Activated naive CD8-positive, alpha-beta T cell treated with anti-CD3 and anti-CD28 coated beads for 36 hours (primary cell): Measurements from ENCODE around the gene SAMD4B. TPM values are rescaled to one million over a fixed set of nuclear protein-coding genes. Genes with fewer than 3 reads are reported as not detected.

Experiments used
- total RNA-seq, 2 experiments: library from RNA; stranded (reverse); gene quantifications; one replicate each; pipeline ENCODE4 v1.2.3, GENCODE V29; 2021

Gene SAMD4B
- total RNA-seq, 2 experiments from 2014 or later, result 36.2 to 36.5 TPM

Other genes starting within 250 kb of the SAMD4B start
- 10 to 100 TPM; 13.2 to 16.2 TPM for gene PAK4, start 216.6 kb upstream of the SAMD4B start, total RNA-seq
- gene NCCRP1, start 145.5 kb upstream of the SAMD4B start, total RNA-seq, result not detected
- not detected for gene SYCN, start 138.2 kb upstream of the SAMD4B start, total RNA-seq
- not detected for gene IFNL3, start 97.4 kb upstream of the SAMD4B start, total RNA-seq
- gene IFNL4, start 93.6 kb upstream of the SAMD4B start, total RNA-seq, result under 1 TPM; 0.14 to 0.25 TPM
- not detected for gene IFNL2, start 74.0 kb upstream of the SAMD4B start, total RNA-seq
- not detected for gene IFNL1, start 46.0 kb upstream of the SAMD4B start, total RNA-seq
- gene LRFN1, start 21.6 kb upstream of the SAMD4B start, total RNA-seq, result 1 to 10 TPM; 4.6 to 5.1 TPM
- gene GMFG, start 6.4 kb upstream of the SAMD4B start, total RNA-seq, result 100 to 1,000 TPM; 232 to 240 TPM
- gene PAF1, start 48.7 kb downstream of the SAMD4B start, total RNA-seq, result 10 to 100 TPM; 43.6 to 44.0 TPM
- 10 to 100 TPM; 23.3 to 26.8 TPM for gene MED29, start 49.0 kb downstream of the SAMD4B start, total RNA-seq
- 10 to 100 TPM; 15.5 to 15.6 TPM for gene ZFP36, start 64.4 kb downstream of the SAMD4B start, total RNA-seq
- gene PLEKHG2, start 70.2 kb downstream of the SAMD4B start, total RNA-seq, result 10 to 100 TPM; 29.1 to 40.0 TPM
- gene RPS16, start 93.5 kb downstream of the SAMD4B start, total RNA-seq, result 1,000 to 10,000 TPM; 3,164 to 3,181 TPM
- gene SUPT5H, start 103.2 kb downstream of the SAMD4B start, total RNA-seq, result 100 to 1,000 TPM; 179 to 182 TPM
- 100 to 1,000 TPM; 133 to 137 TPM for gene TIMM50, start 138.4 kb downstream of the SAMD4B start, total RNA-seq
- 1 to 10 TPM; 1.1 to 1.4 TPM for gene DLL3, start 156.5 kb downstream of the SAMD4B start, total RNA-seq
- gene SELENOV, start 172.7 kb downstream of the SAMD4B start, total RNA-seq, result not detected
- 1 to 10 TPM; 2.4 to 2.7 TPM for gene EID2B, start 190.4 kb downstream of the SAMD4B start, total RNA-seq
- 10 to 100 TPM; 13.6 to 14.2 TPM for gene EID2, start 197.7 kb downstream of the SAMD4B start, total RNA-seq